Measurements from ENCODE around the gene USP48.
"Not testable (repeated sequence)": the region's sequence is repeated elsewhere in the genome, so short reads cannot be mapped to it uniquely, and the experiment has no call there.

Gene USP48

GRCh38 chr1:21693732-21694131, 89.2 kb downstream of the USP48 start:
- DNase-seq = no peak

GRCh38 chr1:21691739-21692138, 91.2 kb downstream of the USP48 start:
- DNase-seq = no peak

- DNase-seq = no peak
Observed at GRCh38 chr1:21689661-21690372, 93.1 kb downstream of the USP48 start.

GRCh38 chr1:21687081-21687529, 95.8 kb downstream of the USP48 start:
- DNase-seq = no peak

GRCh38 chr1:21685946-21686678, 96.8 kb downstream of the USP48 start:
- DNase-seq = no peak

- no peak for DNase-seq
Observed at GRCh38 chr1:21681426-21681825, 101.5 kb downstream of the USP48 start.

- DNase-seq = no peak
Observed at GRCh38 chr1:21680918-21681317, 102.0 kb downstream of the USP48 start.

GRCh38 chr1:21680381-21680780, 102.6 kb downstream of the USP48 start:
- no peak for DNase-seq

GRCh38 chr1:21677168-21677567, 105.8 kb downstream of the USP48 start:
- DNase-seq = no peak

GRCh38 chr1:21674957-21675356, 108.0 kb downstream of the USP48 start:
- DNase-seq = no peak

- DNase-seq = not testable (repeated sequence)
Observed at GRCh38 chr1:21673853-21674252, 109.1 kb downstream of the USP48 start.

- peak; percentile 54 for DNase-seq
Observed at GRCh38 chr1:21673277-21673780, 109.6 kb downstream of the USP48 start.

GRCh38 chr1:21672478-21673276, 110.3 kb downstream of the USP48 start:
- DNase-seq = no peak

- DNase-seq = peak; percentile 88
Observed at GRCh38 chr1:21671915-21672314, 111.0 kb downstream of the USP48 start.

- peak; percentile 25 for DNase-seq
Observed at GRCh38 chr1:21670956-21671902, 111.7 kb downstream of the USP48 start.

- DNase-seq = peak; percentile 25
Observed at GRCh38 chr1:21670059-21670881, 112.7 kb downstream of the USP48 start.

GRCh38 chr1:21669258-21670058, 113.5 kb downstream of the USP48 start, which contains the start of gene RAP1GAP:
Gene RAP1GAP, minus strand, starts transcription at chr1:21669357. Its CDS starts 49,325 bp downstream, at chr1:21620032.
- DNase-seq = peak; percentile 64

- DNase-seq = no peak
Observed at GRCh38 chr1:21668951-21669257, 114.0 kb downstream of the USP48 start.

GRCh38 chr1:21668232-21668950, 114.6 kb downstream of the USP48 start:
- peak; percentile 42 for DNase-seq
